ENCODE data around the gene FERMT1.

Gene FERMT1

DNA sequence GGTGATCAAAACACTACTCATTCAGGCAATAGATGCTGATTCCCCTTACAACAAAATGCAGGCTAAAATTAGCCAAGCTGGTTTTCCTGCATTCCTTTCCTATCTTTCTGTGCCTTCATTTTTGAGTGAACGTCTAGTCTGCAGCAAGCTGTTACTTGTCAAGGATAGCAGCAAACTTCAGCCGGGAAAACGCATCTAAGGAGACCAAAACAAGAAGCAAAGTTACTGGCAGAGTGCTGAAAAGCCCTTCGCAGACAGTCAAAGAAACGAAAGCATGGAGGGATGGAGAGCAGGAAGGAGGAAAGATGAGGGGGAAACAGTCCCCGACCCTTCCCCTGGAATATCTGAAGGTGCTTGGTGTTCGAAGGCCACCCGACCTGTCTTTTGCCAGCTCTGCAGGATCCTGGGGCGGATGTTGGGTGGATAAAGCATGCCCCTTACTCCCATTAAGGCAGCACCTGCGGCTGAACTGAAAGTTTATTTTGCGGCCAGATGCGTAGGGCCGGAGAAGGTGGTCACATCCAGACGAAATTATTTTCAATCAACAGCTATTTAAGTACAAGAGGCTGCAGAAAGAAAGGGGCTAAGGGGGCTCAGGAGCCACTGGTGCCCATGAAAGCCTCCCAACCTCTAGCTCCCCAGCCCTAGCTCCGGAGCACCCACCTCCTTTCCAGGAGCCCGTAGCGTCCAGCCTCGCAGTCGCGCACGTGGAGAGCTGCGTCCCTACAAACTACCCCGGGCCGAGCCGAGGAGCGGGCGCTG lies 538 bp downstream of the FERMT1 start:
- Histone ChIP-seq H3K27me3 (ENCODE audit: insufficient read depth, low read length, poor library complexity) (no peaks in the 10 kb centered on the region), H2AK5ac (ENCODE audit: low read length) (no peak overlapping the region), H3K79me1 (ENCODE audit: low read length) (no peaks in the 10 kb centered on the region), H3K4ac (ENCODE audit: low read depth, low read length) (no peak overlapping the region), H3K9ac (ENCODE audit: low read length) (peak overlapping the region; percentile 74), H2BK5ac (ENCODE audit: low read length) (no peak overlapping the region), H4K5ac (ENCODE audit: low read length) (no peak overlapping the region), H3K79me2 (ENCODE audit: control insufficient read depth, insufficient read depth, low read length) (no peaks in the 10 kb centered on the region), H3K4me3 (ENCODE audit: low read length) (peak overlapping the region; percentile 42), H4K8ac (ENCODE audit: low read depth, low read length) (no peak overlapping the region), H3K4me2 (ENCODE audit: low read length) (peak overlapping the region; percentile 76), H2BK15ac (replicated peaks; ENCODE audit: low read depth) (no peak overlapping the region), H3K56ac (ENCODE audit: low read length) (peak overlapping the region; percentile 89), H3K23ac (ENCODE audit: low read length) (peak overlapping the region; percentile 83), H3K27ac (ENCODE audit: low read depth, low read length) (no peak overlapping the region), H3K4me1 (ENCODE audit: control insufficient read depth, low read depth, low read length) (peaks cover 2% of the 10 kb centered on the region), H3K36me3 (ENCODE audit: control insufficient read depth, insufficient read depth, low read length) (no peaks in the 10 kb centered on the region), H3K18ac (ENCODE audit: low read length) (peak overlapping the region; percentile 34), H2BK120ac (ENCODE audit: low read depth, low read length) (no peak overlapping the region)
- no CpG with 5 or more reads among the region's 27 CpGs for WGBS (ENCODE audit: extremely low coverage, insufficient coverage, low lambda C conversion rate)
- DNase-seq = peak; percentile 52

DNA sequence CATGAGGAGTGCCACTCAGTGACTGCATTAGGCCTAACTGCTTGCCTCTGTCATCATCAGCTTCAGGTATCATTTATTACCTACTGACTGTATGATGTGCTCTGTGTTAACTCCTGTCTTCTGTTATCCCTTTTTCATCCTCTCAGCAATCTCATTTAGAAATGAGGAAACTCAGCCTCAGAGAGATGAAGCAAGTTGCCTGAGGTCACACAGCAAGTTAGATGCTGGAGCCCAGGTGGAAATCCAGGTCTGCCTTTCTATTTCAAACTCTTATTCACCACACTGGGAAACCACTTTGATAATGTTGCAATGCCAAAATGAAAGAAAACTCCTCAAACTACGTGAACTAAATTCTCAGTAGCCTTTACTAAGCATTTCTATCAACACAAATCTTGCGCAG lies 1.3 kb downstream of the FERMT1 start:
- H3K4me2 ChIP-seq (ENCODE audit: low read length) = no peak overlapping the region
- H4K5ac ChIP-seq (ENCODE audit: low read length) = no peak overlapping the region
- no peak overlapping the region for H2BK120ac ChIP-seq (ENCODE audit: low read depth, low read length)
- H3K79me1 ChIP-seq (ENCODE audit: low read length) = no peaks in the 10 kb centered on the region
- no peak overlapping the region for H3K18ac ChIP-seq (ENCODE audit: low read length)
- H3K4ac ChIP-seq (ENCODE audit: low read depth, low read length) = no peak overlapping the region
- WGBS (ENCODE audit: extremely low coverage, insufficient coverage, low lambda C conversion rate) = no CpG with 5 or more reads among the region's 2 CpGs
- no peak overlapping the region for H2BK5ac ChIP-seq (ENCODE audit: low read length)
- H3K36me3 ChIP-seq (ENCODE audit: control insufficient read depth, insufficient read depth, low read length) = no peaks in the 10 kb centered on the region
- no peak overlapping the region for H2BK15ac ChIP-seq (replicated peaks; ENCODE audit: low read depth)
- no peak overlapping the region for H2AK5ac ChIP-seq (ENCODE audit: low read length)
- H3K23ac ChIP-seq (ENCODE audit: low read length) = no peak overlapping the region
- no peaks in the 10 kb centered on the region for H3K79me2 ChIP-seq (ENCODE audit: control insufficient read depth, insufficient read depth, low read length)
- no peaks in the 10 kb centered on the region for H3K27me3 ChIP-seq (ENCODE audit: insufficient read depth, low read length, poor library complexity)
- peaks cover 2% of the 10 kb centered on the region for H3K4me1 ChIP-seq (ENCODE audit: control insufficient read depth, low read depth, low read length)
- no peak overlapping the region for H3K9ac ChIP-seq (ENCODE audit: low read length)
- H3K56ac ChIP-seq (ENCODE audit: low read length) = no peak overlapping the region
- no peak overlapping the region for H4K8ac ChIP-seq (ENCODE audit: low read depth, low read length)
- H3K4me3 ChIP-seq (ENCODE audit: low read length) = no peak overlapping the region
- DNase-seq = no peak
- H3K27ac ChIP-seq (ENCODE audit: low read depth, low read length) = no peak overlapping the region

DNA sequence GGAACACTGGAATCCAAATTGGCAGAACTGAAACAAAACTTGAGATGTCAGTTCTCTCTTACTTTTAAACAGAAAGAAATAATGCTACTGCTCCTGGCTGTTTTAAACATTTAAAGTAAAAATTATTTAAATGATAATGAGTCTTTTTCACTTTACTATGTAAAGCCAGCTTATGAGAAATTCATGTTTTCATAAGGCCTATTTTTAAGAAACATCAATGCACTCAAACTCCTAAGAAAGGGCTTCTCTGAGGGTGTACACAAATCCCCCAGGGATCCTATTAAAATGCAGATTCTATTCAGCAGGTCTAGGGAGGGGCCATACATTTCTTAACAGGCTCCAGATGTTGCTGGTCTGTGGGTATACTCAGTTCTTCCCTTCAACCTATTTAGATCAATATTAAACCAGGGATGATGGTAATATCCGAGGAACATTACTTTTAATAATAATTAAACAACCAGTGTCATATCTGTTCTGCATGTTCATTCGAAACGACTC lies 2.3 kb downstream of the FERMT1 start:
- Histone ChIP-seq H3K18ac (ENCODE audit: low read length) (no peak overlapping the region), H2BK5ac (ENCODE audit: low read length) (no peak overlapping the region), H3K4me3 (ENCODE audit: low read length) (no peak overlapping the region), H3K79me1 (ENCODE audit: low read length) (no peaks in the 10 kb centered on the region), H2AK5ac (ENCODE audit: low read length) (no peak overlapping the region), H3K79me2 (ENCODE audit: control insufficient read depth, insufficient read depth, low read length) (no peaks in the 10 kb centered on the region), H3K4me1 (ENCODE audit: control insufficient read depth, low read depth, low read length) (peaks cover 2% of the 10 kb centered on the region), H2BK120ac (ENCODE audit: low read depth, low read length) (no peak overlapping the region), H3K27ac (ENCODE audit: low read depth, low read length) (no peak overlapping the region), H3K36me3 (ENCODE audit: control insufficient read depth, insufficient read depth, low read length) (no peaks in the 10 kb centered on the region), H3K9ac (ENCODE audit: low read length) (no peak overlapping the region), H4K8ac (ENCODE audit: low read depth, low read length) (no peak overlapping the region), H3K4ac (ENCODE audit: low read depth, low read length) (no peak overlapping the region), H3K27me3 (ENCODE audit: insufficient read depth, low read length, poor library complexity) (no peaks in the 10 kb centered on the region), H3K4me2 (ENCODE audit: low read length) (no peak overlapping the region), H4K5ac (ENCODE audit: low read length) (no peak overlapping the region), H3K56ac (ENCODE audit: low read length) (no peak overlapping the region), H2BK15ac (replicated peaks; ENCODE audit: low read depth) (no peak overlapping the region), H3K23ac (ENCODE audit: low read length) (no peak overlapping the region)
- no peak for DNase-seq
- WGBS (ENCODE audit: extremely low coverage, insufficient coverage, low lambda C conversion rate) = no CpG with 5 or more reads among the region's 3 CpGs

DNA sequence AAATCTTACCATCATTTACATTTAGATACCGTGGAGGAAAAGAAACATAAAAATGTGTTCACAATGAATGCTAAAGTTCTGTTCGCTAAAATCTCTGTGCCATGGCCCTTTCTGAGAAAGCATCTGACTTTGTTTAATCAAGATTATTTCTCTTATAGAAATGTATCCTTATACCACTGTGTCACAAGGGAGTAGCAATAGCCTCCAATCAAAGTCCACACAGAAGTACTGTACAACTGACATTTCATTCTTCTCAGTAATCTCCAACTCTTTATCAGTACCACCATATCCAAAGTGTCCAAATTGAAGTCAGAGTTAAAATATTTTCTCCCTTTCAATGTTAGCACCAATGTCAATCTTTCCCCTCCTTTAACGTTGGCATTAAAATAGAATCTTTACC lies 6.1 kb downstream of the FERMT1 start:
- DNase-seq = no peak
- Histone ChIP-seq H3K4me3 (ENCODE audit: low read length) (no peak overlapping the region), H2BK15ac (replicated peaks; ENCODE audit: low read depth) (no peak overlapping the region), H3K27me3 (ENCODE audit: insufficient read depth, low read length, poor library complexity) (no peaks in the 10 kb centered on the region), H3K27ac (ENCODE audit: low read depth, low read length) (no peak overlapping the region), H2BK5ac (ENCODE audit: low read length) (no peak overlapping the region), H3K18ac (ENCODE audit: low read length) (no peak overlapping the region), H3K9ac (ENCODE audit: low read length) (no peak overlapping the region), H3K56ac (ENCODE audit: low read length) (no peak overlapping the region), H2BK120ac (ENCODE audit: low read depth, low read length) (no peak overlapping the region), H3K4ac (ENCODE audit: low read depth, low read length) (no peak overlapping the region), H3K36me3 (ENCODE audit: control insufficient read depth, insufficient read depth, low read length) (peaks cover 3% of the 10 kb centered on the region), H3K79me2 (ENCODE audit: control insufficient read depth, insufficient read depth, low read length) (no peaks in the 10 kb centered on the region), H3K4me1 (ENCODE audit: control insufficient read depth, low read depth, low read length) (no peaks in the 10 kb centered on the region), H4K8ac (ENCODE audit: low read depth, low read length) (no peak overlapping the region), H2AK5ac (ENCODE audit: low read length) (no peak overlapping the region), H4K5ac (ENCODE audit: low read length) (no peak overlapping the region), H3K4me2 (ENCODE audit: low read length) (no peak overlapping the region), H3K23ac (ENCODE audit: low read length) (no peak overlapping the region), H3K79me1 (ENCODE audit: low read length) (no peaks in the 10 kb centered on the region)
- no CpG with 5 or more reads among the region's 3 CpGs for WGBS (ENCODE audit: extremely low coverage, insufficient coverage, low lambda C conversion rate)

DNA sequence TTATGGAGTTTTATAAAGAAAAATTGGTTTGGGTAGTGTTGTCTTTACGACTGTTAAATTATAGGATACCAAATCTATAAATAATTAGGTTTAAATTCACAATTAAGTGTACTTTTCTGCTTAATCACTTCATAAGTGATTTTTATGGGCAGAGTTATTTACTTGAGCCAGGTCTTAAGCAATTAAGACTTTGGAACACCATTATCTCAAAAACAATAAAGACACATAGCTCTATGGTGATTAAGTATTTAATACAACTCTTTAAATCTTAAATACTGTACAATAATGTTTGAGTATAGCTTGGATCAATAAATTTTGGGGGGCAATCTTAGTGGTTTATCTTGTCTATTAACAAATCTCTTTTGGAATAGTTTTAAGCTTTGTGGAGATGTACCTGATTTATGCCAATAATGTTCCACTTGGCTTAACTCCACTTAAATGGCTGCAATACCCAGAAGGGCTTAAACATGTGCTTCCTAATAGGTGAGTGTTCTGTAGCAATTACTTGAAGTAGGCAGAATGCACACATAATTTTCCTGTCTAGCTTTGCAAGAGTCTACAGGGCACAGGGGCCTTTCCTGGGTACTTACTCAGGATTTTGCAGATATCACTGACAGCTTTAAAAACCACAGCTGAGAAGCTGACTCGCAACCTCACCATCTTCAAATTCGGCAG lies 7.5 kb downstream of the FERMT1 start:
- no peak overlapping the region for H2AK5ac ChIP-seq (ENCODE audit: low read length)
- H3K4me1 ChIP-seq (ENCODE audit: control insufficient read depth, low read depth, low read length) = no peaks in the 10 kb centered on the region
- H4K8ac ChIP-seq (ENCODE audit: low read depth, low read length) = no peak overlapping the region
- H3K79me2 ChIP-seq (ENCODE audit: control insufficient read depth, insufficient read depth, low read length) = no peaks in the 10 kb centered on the region
- H3K4ac ChIP-seq (ENCODE audit: low read depth, low read length) = no peak overlapping the region
- no peak overlapping the region for H3K9ac ChIP-seq (ENCODE audit: low read length)
- no peak overlapping the region for H3K4me2 ChIP-seq (ENCODE audit: low read length)
- no peaks in the 10 kb centered on the region for H3K79me1 ChIP-seq (ENCODE audit: low read length)
- no peaks in the 10 kb centered on the region for H3K27me3 ChIP-seq (ENCODE audit: insufficient read depth, low read length, poor library complexity)
- no peak overlapping the region for H3K23ac ChIP-seq (ENCODE audit: low read length)
- H2BK5ac ChIP-seq (ENCODE audit: low read length) = no peak overlapping the region
- no peak for DNase-seq
- H3K4me3 ChIP-seq (ENCODE audit: low read length) = no peak overlapping the region
- H2BK15ac ChIP-seq (replicated peaks; ENCODE audit: low read depth) = no peak overlapping the region
- H3K36me3 ChIP-seq (ENCODE audit: control insufficient read depth, insufficient read depth, low read length) = peaks cover 3% of the 10 kb centered on the region
- H3K18ac ChIP-seq (ENCODE audit: low read length) = no peak overlapping the region
- no peak overlapping the region for H3K27ac ChIP-seq (ENCODE audit: low read depth, low read length)
- no peak overlapping the region for H3K56ac ChIP-seq (ENCODE audit: low read length)
- no peak overlapping the region for H4K5ac ChIP-seq (ENCODE audit: low read length)
- no CpG with 5 or more reads among the region's 3 CpGs for WGBS (ENCODE audit: extremely low coverage, insufficient coverage, low lambda C conversion rate)
- H2BK120ac ChIP-seq (ENCODE audit: low read depth, low read length) = no peak overlapping the region
